ENCODE data around the gene TRRAP. TPM values are rescaled to one million over a fixed set of nuclear protein-coding genes. Genes with fewer than 3 reads are reported as not detected.

TRRAP gene
- total and polyA plus RNA-seq, 2 of the 4 experiments (the other 2 are of a cell fraction) = 12.5 to 18.1 TPM

GRCh38 chr7:99036546-99037111 is 158.3 kb downstream of the TRRAP start:
- Histone ChIP-seq H3K4me1 (ENCODE audit: control insufficient read depth, insufficient read depth, low read length) (peaks cover 5% of the 10 kb centered on the region), H2BK15ac (ENCODE audit: low read depth, low read length) (no peak overlapping the region), H3K56ac (ENCODE audit: extremely low read depth, insufficient read depth, low read length) (no peak overlapping the region), H2AK9ac (replicated peaks; ENCODE audit: low read depth, low read length, poor library complexity) (no peak overlapping the region), H2AFZ (replicated peaks; ENCODE audit: low read length, poor library complexity) (no peak overlapping the region), H3K4ac (ENCODE audit: low read depth, low read length) (no peak overlapping the region), H2BK20ac (ENCODE audit: low read depth, low read length) (no peak overlapping the region), H3K4me2 (ENCODE audit: low read depth, low read length) (no peak overlapping the region), H4K20me1 (ENCODE audit: insufficient read depth, low read length) (peaks cover 21% of the 10 kb centered on the region), H3K36me3 (ENCODE audit: control insufficient read depth, insufficient read depth, low read length) (peaks cover 82% of the 10 kb centered on the region), H3K9ac (ENCODE audit: low read depth, low read length) (no peak overlapping the region), H3K4me3 (ENCODE audit: insufficient read depth, low read depth, low read length) (no peak overlapping the region), H4K91ac (ENCODE audit: insufficient read depth, low read depth, low read length) (no peak overlapping the region), H3K23ac (ENCODE audit: low read depth, low read length) (no peak overlapping the region), H3K27ac (ENCODE audit: insufficient read depth, low read length) (no peak overlapping the region), H3K9me3 (ENCODE audit: control insufficient read depth, insufficient read depth, low read length) (no peaks in the 10 kb centered on the region), H3K18ac (ENCODE audit: low read depth, low read length) (no peak overlapping the region), H3K9me1 (ENCODE audit: insufficient read depth, low read length) (peaks cover under 1% of the 10 kb centered on the region; the same call in 1 of the 2 replicates), H3K79me1 (ENCODE audit: low read depth in 1 of 2, low read length in 2 of 2) (peaks cover 6 to 48% of the 10 kb centered on the region in 2 experiments), H3K14ac (replicated peaks; ENCODE audit: low read depth, low read length) (no peak overlapping the region), H2BK120ac (ENCODE audit: low read depth, low read length) (no peak overlapping the region), H4K5ac (ENCODE audit: low read depth, low read length) (no peak overlapping the region), H4K8ac (ENCODE audit: low read depth in 2 of 2, low read length in 2 of 2) (no peak overlapping the region), H2AK5ac (ENCODE audit: low read depth, low read length) (no peak overlapping the region), H2BK5ac (ENCODE audit: low read depth, low read length, poor library complexity, severe bottlenecking) (no peak overlapping the region), H3K27me3 (ENCODE audit: control insufficient read depth, insufficient read depth, low read length) (no peaks in the 10 kb centered on the region)
- BruUV-seq (replicated peaks) = no TSS peak
- WGBS, 2 experiments (ENCODE audit: extremely low coverage in 2 of 2, insufficient read length in 1 of 2) = 60% methylated on average over 1 of the region's 11 CpGs; no CpG with 5 or more reads in 1 of the 2 experiments
- TF ChIP-seq, protein P1, sequence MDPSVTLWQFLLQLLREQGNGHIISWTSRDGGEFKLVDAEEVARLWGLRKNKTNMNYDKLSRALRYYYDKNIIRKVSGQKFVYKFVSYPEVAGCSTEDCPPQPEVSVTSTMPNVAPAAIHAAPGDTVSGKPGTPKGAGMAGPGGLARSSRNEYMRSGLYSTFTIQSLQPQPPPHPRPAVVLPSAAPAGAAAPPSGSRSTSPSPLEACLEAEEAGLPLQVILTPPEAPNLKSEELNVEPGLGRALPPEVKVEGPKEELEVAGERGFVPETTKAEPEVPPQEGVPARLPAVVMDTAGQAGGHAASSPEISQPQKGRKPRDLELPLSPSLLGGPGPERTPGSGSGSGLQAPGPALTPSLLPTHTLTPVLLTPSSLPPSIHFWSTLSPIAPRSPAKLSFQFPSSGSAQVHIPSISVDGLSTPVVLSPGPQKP (IDR thresholded peaks at IDR 0.05; ENCODE audit: borderline replicate concordance, low read depth, low read length) = no peak
- peak; percentile 32 for TF ChIP-seq CTCF (conservative IDR thresholded peaks at IDR 0.05; ENCODE audit: low read depth, low read length)
- peak; percentile 65 for DNase-seq
- intact Hi-C loops (cut with micrococcal nuclease) (no loop called here), dilution Hi-C loops (cut with HindIII; ENCODE audit: low sequenced_read_pairs, unreplicated experiment) (no loop called here), in situ Hi-C loops (cut with MboI; ENCODE audit: low sequenced_read_pairs) (no loop called here)
- ATAC-seq (ENCODE audit: low read depth) = peak; percentile 19; the same call in 1 of the 2 replicates
- ChIA-PET POLR2A (ENCODE audit: unreplicated experiment) (no interaction called here), CTCF (interaction anchor here (0.6 to 1.0 kb wide), 2 partner anchors 12 to 51 kb away, joined by 3 to 5 read pairs; no protein-coding TSS in a partner anchor)
